Myocyte (in vitro differentiated cells): ENCODE data around the gene NID2. TPM values are rescaled to one million over a fixed set of nuclear protein-coding genes. Genes with fewer than 3 reads are reported as not detected.
A peak's percentile ranks its signal among the peaks of the same experiment; 100 is the strongest.

Source experiments
- DNase-seq: peaks from one replicate; pipeline ENCODE4 v3.0.0-alpha.2; 2012; ENCODE audit warnings: low read depth
- polyA plus RNA-seq: library from polyadenylated mRNA; unstranded; fragments of >200 nt; gene quantifications from one replicate; pipeline ENCODE4 v1.2.1, GENCODE V29; 2012; ENCODE audit warnings: missing spikeins
- total RNA-seq: library from RNA; depleted of rRNA; stranded (reverse); fragments of >200 nt; gene quantifications from 2 replicates; pipeline ENCODE4 v1.2.3, GENCODE V29; 2014

Gene NID2
- 29.7 and 50.9 TPM in 2 replicates for total RNA-seq
- 81.6 TPM for polyA plus RNA-seq

- DNase-seq, result peak; percentile 90
Measured at GRCh38 chr14:52068615-52069306, at the start of gene NID2. Gene NID2, minus strand, starts transcription at chr14:52069059. Its CDS starts 65 bp downstream, at chr14:52068994.

- peak; percentile 52 for DNase-seq
Measured at GRCh38 chr14:52117111-52117832, 48.4 kb upstream of the NID2 start.

- DNase-seq, result no peak
Measured at GRCh38 chr14:52115286-52115685, 46.4 kb upstream of the NID2 start.

GRCh38 chr14:52112336-52113018 lies 43.6 kb upstream of the NID2 start:
- no peak for DNase-seq

GRCh38 chr14:52111583-52111982 lies 42.7 kb upstream of the NID2 start:
- no peak for DNase-seq

GRCh38 chr14:52110441-52111086 lies 41.7 kb upstream of the NID2 start:
- no peak for DNase-seq

GRCh38 chr14:52108823-52109222 lies 40.0 kb upstream of the NID2 start:
- DNase-seq, result no peak

GRCh38 chr14:52106840-52107239 lies 38.0 kb upstream of the NID2 start:
- DNase-seq, result no peak

- no peak for DNase-seq
Measured at GRCh38 chr14:52103416-52103815, 34.6 kb upstream of the NID2 start.

GRCh38 chr14:52095794-52096193 lies 26.9 kb upstream of the NID2 start:
- DNase-seq, result no peak

- DNase-seq, result no peak
Measured at GRCh38 chr14:52095336-52095735, 26.5 kb upstream of the NID2 start.

GRCh38 chr14:52094546-52095271 lies 25.9 kb upstream of the NID2 start:
- DNase-seq, result no peak

GRCh38 chr14:52091928-52092327 lies 23.1 kb upstream of the NID2 start:
- DNase-seq, result no peak

- DNase-seq, result no peak
Measured at GRCh38 chr14:52090936-52091335, 22.1 kb upstream of the NID2 start.

GRCh38 chr14:52089218-52089617 lies 20.4 kb upstream of the NID2 start:
- no peak for DNase-seq

GRCh38 chr14:52086711-52087110 lies 17.9 kb upstream of the NID2 start:
- peak; percentile 71 for DNase-seq

- no peak for DNase-seq
Measured at GRCh38 chr14:52082903-52083302, 14.0 kb upstream of the NID2 start.

- no peak for DNase-seq
Measured at GRCh38 chr14:52081964-52082363, 13.1 kb upstream of the NID2 start.

- DNase-seq, result peak; percentile 85
Measured at GRCh38 chr14:52080808-52081755, 12.2 kb upstream of the NID2 start.
